Neutrophil (primary cell): ENCODE measurements around the gene ZNF586.
"Not testable (repeated sequence)": the region's sequence is repeated elsewhere in the genome, so short reads cannot be mapped to it uniquely, and the experiment has no call there.

Experiments used
- H3K27ac ChIP-seq: fragments of 200-600 bp; sonication (generic); 2 replicates; pipeline ENCODE4 v1.5.1; 2016; ENCODE audit warnings: mild to moderate bottlenecking, moderate library complexity
- H3K27me3 ChIP-seq: fragments of 200-600 bp; sonication (generic); 2 replicates; pipeline ENCODE4 v1.6.0; 2016; ENCODE audit warnings: mild to moderate bottlenecking
- H3K36me3 ChIP-seq: fragments of 200-600 bp; sonication (generic); 2 replicates; pipeline ENCODE4 v1.5.1; 2017
- H3K4me1 ChIP-seq, 2 experiments: fragments of 200-600 bp in 1 of 2; sonication (generic) in 1 of 2; 1 replicate in 1 of 2; 2 replicates in 1 of 2; pipeline versions ENCODE4 v1.5.1 to v1.6.1; 2013 to 2016; ENCODE audit warnings: low read depth in 1 of 2, low read length in 1 of 2, mild to moderate bottlenecking in 1 of 2, moderate library complexity in 1 of 2; ENCODE audit not compliant: control insufficient read depth in 1 of 2, insufficient read depth in 1 of 2
- H3K4me3 ChIP-seq, 2 experiments: fragments of 200-600 bp in 1 of 2; sonication (generic) in 1 of 2; 1 replicate in 1 of 2; 2 replicates in 1 of 2; pipeline ENCODE4 v1.5.1; 2013 to 2016; ENCODE audit warnings: low read depth in 1 of 2, low read length in 1 of 2, mild to moderate bottlenecking in 1 of 2, moderate library complexity in 1 of 2
- H3K9me3 ChIP-seq: fragments of 200-600 bp; sonication (generic); 2 replicates; pipeline ENCODE4 v1.5.1; 2016
- CTCF ChIP-seq: fragments of 200-600 bp; sonication (generic); IDR thresholded peaks from 2 replicates; pipeline ENCODE4 v1.5.1; 2016; ENCODE audit warnings: antibody characterized with exemption

ZNF586 gene

GRCh38 chr19:57789288-57789687 lies 19.8 kb downstream of the ZNF586 start:
- H3K27ac ChIP-seq: no peak overlapping the region
- H3K4me3 ChIP-seq: no peak overlapping the region
- H3K9me3 ChIP-seq: no peaks in the 10 kb centered on the region
- H3K36me3 ChIP-seq: peaks cover 30% of the 10 kb centered on the region
- no peaks in the 10 kb centered on the region for H3K27me3 ChIP-seq
- H3K4me1 ChIP-seq: no peaks in the 10 kb centered on the region
- TF ChIP-seq CTCF: no peak

- not testable (repeated sequence) for H3K9me3 ChIP-seq, H3K27me3 ChIP-seq, H3K4me3 ChIP-seq
- peaks cover 26% of the 10 kb centered on the region for H3K36me3 ChIP-seq
- H3K4me1 ChIP-seq: peaks cover 46 to 50% of the 10 kb centered on the region in 2 experiments
- H3K27ac ChIP-seq: peak overlapping the region; percentile 97
These were observed 27.1 kb downstream of the ZNF586 start for GRCh38 chr19:57796580-57796979.

GRCh38 chr19:57800696-57801095 lies 31.2 kb downstream of the ZNF586 start:
- no peaks in the 10 kb centered on the region for H3K27me3 ChIP-seq
- H3K9me3 ChIP-seq: no peaks in the 10 kb centered on the region
- peak overlapping the region; percentile 97 for H3K27ac ChIP-seq
- H3K4me3 ChIP-seq: no peak overlapping the region
- H3K36me3 ChIP-seq: peaks cover 7% of the 10 kb centered on the region
- peaks cover 86 to 89% of the 10 kb centered on the region in 2 experiments for H3K4me1 ChIP-seq
- no peak for TF ChIP-seq CTCF

GRCh38 chr19:57802269-57802668 lies 32.8 kb downstream of the ZNF586 start:
- Histone ChIP-seq H3K4me1 (peaks cover 88 to 90% of the 10 kb centered on the region in 2 experiments), H3K27ac (peak overlapping the region; percentile 97), H3K9me3 (no peaks in the 10 kb centered on the region), H3K36me3 (peaks cover 2% of the 10 kb centered on the region), H3K4me3 (no peak overlapping the region), H3K27me3 (no peaks in the 10 kb centered on the region)
- TF ChIP-seq CTCF: no peak

- TF ChIP-seq CTCF: no peak
- H3K4me3 ChIP-seq: peak overlapping the region; percentile 65 to 70
- no peaks in the 10 kb centered on the region for H3K9me3 ChIP-seq
- H3K36me3 ChIP-seq: peaks cover 12% of the 10 kb centered on the region
- H3K27ac ChIP-seq: peak overlapping the region; percentile 89
- H3K4me1 ChIP-seq: peaks cover 82 to 86% of the 10 kb centered on the region in 2 experiments
- no peaks in the 10 kb centered on the region for H3K27me3 ChIP-seq
These were observed 33.8 kb downstream of the ZNF586 start for GRCh38 chr19:57803265-57803593.

- peak overlapping the region; percentile 65 to 70 for H3K4me3 ChIP-seq
These were observed 34.3 kb downstream of the ZNF586 start for GRCh38 chr19:57803594-57804325.

More at GRCh38 chr19:57803594-57804325, 34.3 kb downstream of the ZNF586 start:
- Histone ChIP-seq H3K27ac (peak overlapping the region; percentile 89), H3K4me1 (peaks cover 77 to 81% of the 10 kb centered on the region in 2 experiments), H3K27me3 (no peaks in the 10 kb centered on the region), H3K9me3 (no peaks in the 10 kb centered on the region), H3K36me3 (peaks cover 16% of the 10 kb centered on the region)
- no peak for TF ChIP-seq CTCF
